Right lobe of liver (tissue), 6 donors: ENCODE measurements around the gene TPO. TPM values are rescaled to one million over a fixed set of nuclear protein-coding genes. Genes with fewer than 3 reads are reported as not detected.

ENCODE experiments used
- ATAC-seq, 4 donors: fragments of 200-7000 bp; cut with Tn5 transposase; one replicate each; pipeline ENCODE4 v1.9.1; 2020; ENCODE audit warnings: mild to moderate bottlenecking in 4 of 4, moderate library complexity in 4 of 4
- DNase-seq, 3 donors: peaks; one replicate each; pipeline ENCODE4 v3.0.0-alpha.2; 2020
- H3K27ac ChIP-seq, 3 donors: fragments of 200-600 bp; one replicate each; pipeline ENCODE4 v1.8.0; 2022
- H3K27me3 ChIP-seq, 2 donors: fragments of 200-600 bp; one replicate each; pipeline ENCODE4 v1.8.0; 2022
- H3K36me3 ChIP-seq, 4 donors: fragments of 200-600 bp; sonication (generic) in 1 of 4; one replicate each; pipeline versions ENCODE4 v1.5.1 to v1.8.0; 2017 to 2022; ENCODE audit warnings: control low read depth in 1 of 4
- H3K4me1 ChIP-seq, 4 donors: fragments of 200-600 bp; sonication (generic) in 1 of 4; one replicate each; pipeline versions ENCODE4 v1.5.1 to v1.8.0; 2017 to 2022; ENCODE audit warnings: control low read depth in 1 of 4
- H3K4me3 ChIP-seq, 3 donors: fragments of 200-600 bp; one replicate each; pipeline ENCODE4 v1.8.0; 2022
- H3K9me3 ChIP-seq, 4 donors: fragments of 200-600 bp; sonication (generic) in 1 of 4; one replicate each; pipeline versions ENCODE4 v1.5.1 to v1.8.0; 2017 to 2022; ENCODE audit warnings: control low read depth in 1 of 4
- CTCF ChIP-seq, 4 donors: fragments of 200-600 bp in 3 of 4; fragments of 450-650 bp in 1 of 4; IDR thresholded peaks; one replicate each; pipeline versions ENCODE4 v1.5.1 to v1.8.0; 2016 to 2022; ENCODE audit warnings: antibody characterized with exemption in 4 of 4, mild to moderate bottlenecking in 2 of 4
- POLR2A ChIP-seq: fragments of 450-650 bp; IDR thresholded peaks from one replicate; pipeline ENCODE4 v1.6.1; 2017; ENCODE audit warnings: antibody characterized with exemption, mild to moderate bottlenecking
- WGBS: methylation state at CpG from one replicate; pipeline ENCODE4 v1.1.6; 2018; ENCODE audit warnings: low coverage, low lambda C conversion rate; ENCODE audit not compliant: insufficient coverage; ENCODE audit errors: missing lambda C conversion rate; 5-methylcytosine and 5-hydroxymethylcytosine counted together
- intact Hi-C, 2 donors: fragments of 100-400 bp; cut with DNase I; formaldehyde crosslinking; loops; one replicate each; pipeline versions ENCODE4 v1.11.2 to v1.14.1; 2022
- total RNA-seq, 6 experiments: library from RNA; depleted of rRNA in 2 of 6; stranded (reverse); fragments of >200 nt in 2 of 6; fragmentation: NEBNext Ultra II Directional in 3 of 6; extraction: Animal tissue kit (Norgen Biotek cat#: 25700) in 3 of 6; gene quantifications; one replicate each; pipeline versions ENCODE4 v1.1.0 to v1.2.4, GENCODE V29; 2016 to 2023
- donor health status: DM: no; HTN: yes; CAD: no.
- donor health status: DM: no; HTN: no; CAD: no.
- donor health status: DM: no; HTN: no; CAD: no.
- donor health status: DM: no; HTN: yes; CAD: no.
- donor health status: DM: no; HTN: yes; CAD: no.

Gene TPO
- total RNA-seq, 6 experiments from 2014 or later = not detected

GRCh38 chr2:1521878-1522830, 108.9 kb downstream of the TPO start:
- peak in 1 of 3 donors; percentile 17 for DNase-seq
- no peak overlapping the region for H3K4me3 ChIP-seq
- ATAC-seq = peak in 1 of 4 donors; percentile 13
- H3K9me3 ChIP-seq = no peaks in the 10 kb centered on the region
- WGBS = 83% methylated on average over 23 of the region's 26 CpGs
- H3K27me3 ChIP-seq = no peaks in the 10 kb centered on the region
- intact Hi-C loops = no loop called here
- TF ChIP-seq POLR2A (no peak), CTCF (IDR thresholded peaks at IDR 0.05) (no peak)
- no peaks in the 10 kb centered on the region for H3K36me3 ChIP-seq
- H3K4me1 ChIP-seq = no peaks in the 10 kb centered on the region
- no peak overlapping the region for H3K27ac ChIP-seq

GRCh38 chr2:1527153-1527992, 114.1 kb downstream of the TPO start:
- peak in 2 of 4 donors; percentile 27 to 46 for ATAC-seq
- H3K27me3 ChIP-seq = no peaks in the 10 kb centered on the region
- H3K4me3 ChIP-seq = no peak overlapping the region
- intact Hi-C loops = no loop called here
- H3K9me3 ChIP-seq = no peaks in the 10 kb centered on the region
- no peak overlapping the region for H3K27ac ChIP-seq
- no peaks in the 10 kb centered on the region for H3K4me1 ChIP-seq
- DNase-seq = peak in 2 of 3 donors; percentile 14 to 30
- TF ChIP-seq CTCF (IDR thresholded peaks at IDR 0.05) (no peak), POLR2A (no peak)
- WGBS = 76% methylated on average over 9 of the region's 9 CpGs
- no peaks in the 10 kb centered on the region for H3K36me3 ChIP-seq

GRCh38 chr2:1528273-1529064, 115.2 kb downstream of the TPO start:
- DNase-seq (peak in 1 of 3 donors; percentile 11), ATAC-seq (no peak)
- H3K9me3 ChIP-seq = no peaks in the 10 kb centered on the region
- H3K36me3 ChIP-seq = no peaks in the 10 kb centered on the region
- no peak overlapping the region for H3K4me3 ChIP-seq
- 57% methylated on average over 6 of the region's 6 CpGs for WGBS
- no peaks in the 10 kb centered on the region for H3K27me3 ChIP-seq
- TF ChIP-seq CTCF (IDR thresholded peaks at IDR 0.05) = no peak
- no peak for TF ChIP-seq POLR2A
- intact Hi-C loops = no loop called here
- no peak overlapping the region for H3K27ac ChIP-seq
- no peaks in the 10 kb centered on the region for H3K4me1 ChIP-seq

- Histone ChIP-seq H3K36me3 (no peaks in the 10 kb centered on the region), H3K9me3 (no peaks in the 10 kb centered on the region), H3K27me3 (no peaks in the 10 kb centered on the region), H3K27ac (no peak overlapping the region), H3K4me1 (no peaks in the 10 kb centered on the region), H3K4me3 (no peak overlapping the region)
- TF ChIP-seq POLR2A = no peak
- no peak for TF ChIP-seq CTCF (IDR thresholded peaks at IDR 0.05)
- ATAC-seq = no peak
- WGBS = 37% methylated on average over 6 of the region's 10 CpGs
- DNase-seq = no peak
- intact Hi-C loops = no loop called here
These were observed 125.4 kb downstream of the TPO start for GRCh38 chr2:1538663-1539062.
